AG09309 (cell line): ENCODE measurements around the gene HNRNPC.
"Not testable (repeated sequence)": the region's sequence is repeated elsewhere in the genome, so short reads cannot be mapped to it uniquely, and the experiment has no call there.

Source experiments
- DNase-seq: peaks from one replicate; pipeline ENCODE4 v3.0.0-alpha.2; 2010; ENCODE audit warnings: low read depth
- H3K4me3 ChIP-seq: 2 replicates; pipeline ENCODE4 v1.5.1; 2011; ENCODE audit warnings: mild to moderate bottlenecking, low read depth, low read length, moderate library complexity; ENCODE audit not compliant: control insufficient read depth
- TF ChIP-seq, protein P1 (sequence below): IDR thresholded peaks from 2 replicates; pipeline ENCODE4 v1.5.1; 2011; ENCODE audit warnings: mild to moderate bottlenecking, low read depth, low read length, inconsistent platforms; ENCODE audit not compliant: insufficient read depth, control insufficient read depth; ENCODE audit errors: missing control alignments

Gene HNRNPC

DNA sequence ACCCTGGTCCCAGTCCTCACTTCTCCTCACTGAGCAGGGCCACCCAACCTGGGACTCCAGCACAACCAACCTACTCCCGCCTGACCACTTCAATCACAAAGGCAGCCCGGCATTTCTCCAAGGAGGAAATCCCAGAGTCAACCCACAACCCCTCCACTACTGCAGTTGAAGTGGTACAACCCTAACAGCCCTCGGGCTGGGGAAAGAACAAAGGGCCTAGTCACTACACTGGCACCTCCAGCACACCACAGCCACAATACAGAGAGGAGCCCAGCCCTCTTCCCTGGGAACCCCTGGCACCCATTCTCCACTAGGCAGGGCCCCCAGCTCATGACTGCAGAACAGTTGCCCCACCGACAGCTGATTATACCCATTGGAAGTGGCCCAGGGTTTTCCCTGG lies 99.7 kb downstream of the HNRNPC start:
- DNase-seq, result no peak
- H3K4me3 ChIP-seq, result no peak overlapping the region
- TF ChIP-seq, protein P1, sequence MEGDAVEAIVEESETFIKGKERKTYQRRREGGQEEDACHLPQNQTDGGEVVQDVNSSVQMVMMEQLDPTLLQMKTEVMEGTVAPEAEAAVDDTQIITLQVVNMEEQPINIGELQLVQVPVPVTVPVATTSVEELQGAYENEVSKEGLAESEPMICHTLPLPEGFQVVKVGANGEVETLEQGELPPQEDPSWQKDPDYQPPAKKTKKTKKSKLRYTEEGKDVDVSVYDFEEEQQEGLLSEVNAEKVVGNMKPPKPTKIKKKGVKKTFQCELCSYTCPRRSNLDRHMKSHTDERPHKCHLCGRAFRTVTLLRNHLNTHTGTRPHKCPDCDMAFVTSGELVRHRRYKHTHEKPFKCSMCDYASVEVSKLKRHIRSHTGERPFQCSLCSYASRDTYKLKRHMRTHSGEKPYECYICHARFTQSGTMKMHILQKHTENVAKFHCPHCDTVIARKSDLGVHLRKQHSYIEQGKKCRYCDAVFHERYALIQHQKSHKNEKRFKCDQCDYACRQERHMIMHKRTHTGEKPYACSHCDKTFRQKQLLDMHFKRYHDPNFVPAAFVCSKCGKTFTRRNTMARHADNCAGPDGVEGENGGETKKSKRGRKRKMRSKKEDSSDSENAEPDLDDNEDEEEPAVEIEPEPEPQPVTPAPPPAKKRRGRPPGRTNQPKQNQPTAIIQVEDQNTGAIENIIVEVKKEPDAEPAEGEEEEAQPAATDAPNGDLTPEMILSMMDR, result no peak

DNA sequence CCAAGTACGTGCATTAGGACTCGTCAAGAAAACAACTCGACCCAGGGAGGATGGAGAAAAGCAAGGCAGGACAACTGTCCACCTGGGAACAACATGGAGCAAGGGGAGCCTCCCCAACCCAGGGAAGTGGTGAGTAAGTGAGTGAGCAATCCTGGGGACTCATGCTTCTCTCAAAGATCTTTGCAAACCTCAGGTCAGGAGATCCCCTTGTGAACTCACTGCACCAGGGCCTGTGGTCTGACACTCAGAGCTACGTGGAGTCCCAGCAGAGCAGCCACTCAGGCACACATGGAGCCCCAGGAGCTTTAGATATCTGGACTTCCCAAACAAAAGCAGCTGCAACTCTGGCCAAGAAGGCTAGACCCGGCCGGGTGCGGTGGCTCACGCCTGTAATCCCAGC lies 101.2 kb downstream of the HNRNPC start:
- TF ChIP-seq, protein P1, result no peak
- no peak overlapping the region for H3K4me3 ChIP-seq
- DNase-seq, result no peak

DNA sequence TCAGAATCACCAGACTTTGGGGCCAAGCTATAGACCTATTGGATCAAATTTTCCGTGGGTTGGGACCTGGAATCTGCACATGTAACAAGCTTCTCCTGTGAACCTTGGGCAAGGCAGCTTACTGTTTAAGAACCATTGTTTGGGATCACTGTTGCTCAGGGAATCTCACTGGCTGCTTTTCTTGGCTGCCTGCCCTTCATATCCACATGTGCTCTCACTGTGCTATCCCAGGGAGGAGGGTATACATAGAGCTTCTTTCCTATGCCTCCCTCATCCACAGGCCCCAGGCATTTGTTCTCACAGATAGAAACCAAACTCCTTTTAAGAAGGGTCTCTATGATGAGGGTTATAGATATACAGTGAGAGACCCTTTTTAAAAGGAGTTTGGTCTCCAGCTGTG lies 103.6 kb downstream of the HNRNPC start:
- not testable (repeated sequence) for DNase-seq, H3K4me3 ChIP-seq

DNA sequence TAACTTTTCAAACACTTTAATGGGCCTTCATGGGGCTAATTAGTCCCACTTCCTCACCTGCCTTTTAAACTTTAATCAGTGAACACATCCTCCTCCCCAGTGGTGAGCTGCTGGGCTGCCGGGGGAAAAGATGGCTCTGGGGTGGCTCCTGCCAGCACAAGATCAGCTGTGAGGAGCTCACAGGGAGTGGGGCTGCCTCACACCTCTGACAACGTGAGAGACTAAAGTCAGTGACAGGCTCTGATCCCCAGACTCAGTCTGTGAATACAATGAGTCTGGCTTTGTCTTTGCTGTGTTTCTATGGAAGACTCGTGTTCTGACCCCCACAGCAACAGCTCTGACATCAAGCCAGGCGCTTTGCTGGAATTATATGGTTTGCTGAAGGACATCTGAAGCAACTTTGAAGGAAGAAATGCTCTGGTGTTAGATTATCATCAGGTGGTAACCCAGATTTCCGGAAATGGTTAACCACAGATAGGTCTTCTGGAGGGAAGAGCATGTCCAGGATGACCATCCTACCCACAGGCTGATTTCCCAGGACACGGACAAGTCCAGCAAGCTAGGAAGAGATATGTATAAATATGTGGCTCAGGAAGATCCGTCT lies 104.1 kb downstream of the HNRNPC start:
- H3K4me3 ChIP-seq, DNase-seq: not testable (repeated sequence)

DNA sequence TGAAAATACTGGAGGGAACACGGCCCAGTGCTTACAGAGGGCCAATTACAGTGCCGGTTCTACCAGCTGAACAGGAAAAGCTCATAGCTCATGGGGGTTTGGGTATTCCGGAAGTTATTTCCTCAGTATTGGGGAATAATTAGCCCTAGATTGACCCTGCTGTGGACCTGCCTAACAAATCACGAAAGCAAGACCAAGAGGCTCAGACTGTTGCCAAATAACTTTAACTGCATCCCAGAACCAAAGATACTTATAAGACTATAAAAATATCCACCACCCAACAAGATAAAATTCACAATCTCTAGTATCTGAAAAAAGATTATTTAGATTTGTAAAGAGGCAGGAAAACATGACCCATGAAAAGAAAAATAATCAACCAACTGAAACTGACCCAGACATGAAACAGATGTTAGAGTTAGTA lies 105.4 kb downstream of the HNRNPC start:
- TF ChIP-seq, protein P1, result no peak
- no peak overlapping the region for H3K4me3 ChIP-seq
- DNase-seq, result no peak

DNA sequence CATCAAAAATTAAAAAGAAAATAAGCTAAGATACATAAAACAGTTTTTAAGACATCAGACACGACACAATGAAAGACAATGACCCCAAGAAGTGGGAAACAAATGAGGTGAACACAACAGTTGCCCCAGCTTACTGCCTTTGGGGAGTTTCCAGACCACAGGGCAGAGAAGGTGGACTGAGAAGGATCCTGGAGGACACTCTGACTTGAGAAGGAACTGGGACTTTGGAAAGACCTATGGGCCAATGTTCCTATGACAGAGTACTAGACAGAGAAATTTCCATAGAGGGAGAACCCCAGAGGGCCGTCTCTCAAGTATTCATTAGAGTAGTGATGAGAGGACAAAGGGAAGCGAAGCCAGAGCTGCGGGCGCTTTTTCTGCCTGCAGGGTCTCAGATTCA lies 107.2 kb downstream of the HNRNPC start:
- H3K4me3 ChIP-seq, result no peak overlapping the region
- DNase-seq, result no peak
- TF ChIP-seq, protein P1, result no peak

DNA sequence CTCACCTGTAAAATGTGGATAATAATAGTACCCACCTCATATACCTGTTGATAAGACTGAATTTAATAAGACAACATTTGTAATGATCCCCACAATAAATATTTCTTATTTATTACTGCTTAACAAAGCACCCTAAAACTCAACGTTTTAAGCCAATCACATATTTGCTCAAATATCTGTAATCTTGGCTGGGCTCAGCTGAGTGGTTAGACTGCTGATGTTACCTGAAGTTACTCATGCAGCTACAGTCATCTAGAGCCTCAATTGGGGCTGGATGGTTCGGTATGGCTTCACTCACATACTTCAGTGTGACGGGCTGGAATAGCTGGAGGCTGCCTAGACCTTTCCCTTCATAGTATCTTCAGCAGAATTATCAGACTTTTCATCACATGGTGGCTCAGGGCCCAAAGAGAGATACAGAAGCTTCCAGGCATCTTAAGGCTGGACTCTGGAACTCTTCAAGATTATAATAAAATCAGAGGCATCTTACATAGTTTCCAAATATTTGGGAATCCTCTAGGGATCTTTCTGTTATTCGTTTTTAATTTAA lies 109.1 kb downstream of the HNRNPC start:
- DNase-seq, result no peak
- TF ChIP-seq, protein P1, result no peak
- no peak overlapping the region for H3K4me3 ChIP-seq
